Activated CD4-positive, alpha-beta memory T cell treated with anti-CD3 and anti-CD28 coated beads, Interleukin-2, amount 10 ng/mL, durations not matched to agents 7 days and 5 days (primary cell): ENCODE results near the gene SDCBP2. TPM values are rescaled to one million over a fixed set of nuclear protein-coding genes. Genes with fewer than 3 reads are reported as not detected.

Experiments used
- CTCF ChIA-PET: fragments of 350-600 bp; sonication (Branson Sonifier 250); formaldehyde crosslinking; loops from one replicate; lab custom pipeline; 2021; ENCODE audit warnings: antibody characterized with exemption, inconsistent platforms; lab: Charles Lee
- POLR2A ChIA-PET: fragments of 350-600 bp; sonication (Branson Sonifier 250); formaldehyde crosslinking; loops from one replicate; lab custom pipeline; 2021; ENCODE audit warnings: antibody characterized with exemption; lab: Charles Lee
- DNase-seq: peaks from one replicate; pipeline ENCODE4 v3.0.0-alpha.2; 2020
- H3K27ac Mint-ChIP-seq: one replicate; pipeline ENCODE4 v1.8.0; 2021; ENCODE audit warnings: mild to moderate bottlenecking, mixed read lengths
- H3K27me3 Mint-ChIP-seq: one replicate; pipeline ENCODE4 v1.8.0; 2021; ENCODE audit warnings: mixed read lengths
- H3K36me3 Mint-ChIP-seq: one replicate; pipeline ENCODE4 v1.8.0; 2021; ENCODE audit warnings: low read depth, mixed read lengths
- H3K4me1 Mint-ChIP-seq: one replicate; pipeline ENCODE4 v1.8.0; 2021; ENCODE audit warnings: mixed read lengths
- H3K4me3 Mint-ChIP-seq: one replicate; pipeline ENCODE4 v1.8.0; 2021; ENCODE audit warnings: mild to moderate bottlenecking, mixed read lengths
- H3K9me3 Mint-ChIP-seq: one replicate; pipeline ENCODE4 v1.8.0; 2021; ENCODE audit warnings: mixed read lengths
- total RNA-seq, 2 experiments: library from RNA; stranded (reverse); gene quantifications; one replicate each; pipeline ENCODE4 v1.2.3, GENCODE V29; 2021

The SDCBP2 gene
- total RNA-seq, 2 experiments from 2014 or later, result 3.1 to 3.2 TPM

DNA sequence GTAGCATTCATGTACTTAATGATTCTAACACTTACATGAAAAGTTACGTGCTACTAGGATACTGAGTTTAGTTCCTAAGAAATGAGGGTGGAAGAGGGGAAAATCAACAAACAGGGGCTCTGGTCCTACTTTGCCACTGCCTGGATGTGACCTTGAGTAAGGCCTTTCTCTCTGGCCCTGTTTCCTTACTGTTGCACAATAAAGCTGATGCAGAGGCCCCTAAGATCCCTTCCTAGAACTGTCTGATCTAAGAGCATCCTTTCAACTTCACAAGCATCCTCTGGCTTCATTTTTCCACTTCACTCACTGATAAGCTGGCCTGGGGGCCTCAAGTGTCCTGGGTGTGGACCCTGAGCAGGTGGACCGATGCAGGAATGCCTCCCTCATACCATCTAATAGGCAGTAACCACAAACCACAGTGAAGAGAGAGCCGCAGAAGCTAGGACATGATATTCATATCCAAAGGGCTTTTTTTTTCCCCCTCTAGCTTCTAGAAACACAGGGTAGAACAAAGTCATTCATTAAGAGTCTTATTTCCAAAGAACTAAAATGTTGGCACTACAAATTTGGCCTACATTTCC is 42.4 kb upstream of the SDCBP2 start:
- peaks cover 39% of the 10 kb centered on the region for H3K4me1 Mint-ChIP-seq
- peaks cover 83% of the 10 kb centered on the region for H3K36me3 Mint-ChIP-seq
- ChIA-PET CTCF (no interaction called here), POLR2A (interaction anchor here (1.2 kb wide), 3 partner anchors 20 to 41 kb away, joined by 3 to 4 read pairs (median 3); partner anchors contain the start of gene FKBP1A)
- no peak for DNase-seq
- no peaks in the 10 kb centered on the region for H3K9me3 Mint-ChIP-seq
- no peak overlapping the region for H3K27ac Mint-ChIP-seq
- H3K27me3 Mint-ChIP-seq, result no peaks in the 10 kb centered on the region
- H3K4me3 Mint-ChIP-seq, result no peak overlapping the region

DNA sequence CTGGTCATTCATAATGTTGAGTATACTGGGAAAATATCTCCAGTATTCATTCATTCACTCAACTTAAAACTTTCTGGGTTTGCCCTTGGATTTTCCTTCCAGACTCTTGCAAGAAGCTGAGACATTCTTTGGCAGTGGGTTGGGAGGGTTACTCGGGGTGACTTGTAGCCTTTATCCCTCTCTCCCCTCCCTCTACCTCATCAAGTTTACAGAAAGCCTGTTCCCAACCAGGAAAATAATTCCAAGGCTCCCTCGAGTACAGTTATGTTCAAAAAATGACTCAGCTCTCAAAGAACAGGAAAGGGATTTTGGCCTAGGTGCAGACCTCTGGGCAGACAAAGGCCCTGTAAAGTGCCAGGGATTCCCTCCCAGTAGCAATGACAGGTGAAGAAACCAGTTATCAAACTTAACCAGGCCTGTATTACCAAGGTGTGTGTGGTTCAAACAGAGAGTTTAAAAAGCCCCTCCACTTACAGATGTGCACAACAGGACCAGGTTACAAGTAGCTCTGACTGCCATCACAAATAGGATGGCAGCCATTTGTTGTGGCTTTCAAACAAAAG is 41.7 kb upstream of the SDCBP2 start:
- Mint-ChIP-seq H3K27me3 (no peaks in the 10 kb centered on the region), H3K4me3 (no peak overlapping the region), H3K36me3 (peaks cover 81% of the 10 kb centered on the region), H3K9me3 (no peaks in the 10 kb centered on the region), H3K27ac (no peak overlapping the region), H3K4me1 (peaks cover 33% of the 10 kb centered on the region)
- DNase-seq, result no peak
- CTCF ChIA-PET, result no interaction called here
- POLR2A ChIA-PET, result interaction anchor here (1.2 kb wide), 2 partner anchors 22 to 40 kb away, joined by 3 to 4 read pairs; partner anchors contain the start of gene FKBP1A

DNA sequence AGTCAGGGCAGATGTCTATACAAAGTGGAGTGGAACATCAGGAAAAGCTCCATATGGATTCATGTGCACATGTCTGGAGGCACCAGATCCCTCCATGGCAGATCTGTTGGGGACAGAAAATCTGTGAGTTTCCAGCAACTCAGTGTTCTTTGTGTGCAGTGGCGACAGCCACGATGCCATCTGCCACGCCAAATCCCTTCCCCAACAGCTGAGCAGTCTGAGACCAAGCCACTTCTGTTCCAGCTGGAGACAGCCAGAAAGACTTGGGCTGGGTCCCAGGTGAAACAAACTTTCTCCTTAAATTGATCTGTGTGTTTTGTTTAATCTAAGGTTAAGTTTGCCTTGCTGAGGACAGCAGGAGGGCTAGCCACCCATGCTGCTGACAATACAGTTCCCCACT is 41.0 kb upstream of the SDCBP2 start:
- CTCF ChIA-PET, result interaction anchor here (0.7 kb wide), 1 partner anchor 12 kb away, joined by 3 read pairs; no protein-coding TSS in a partner anchor
- POLR2A ChIA-PET, result interaction anchor here (1.2 kb wide), 1 partner anchor 22 kb away, joined by 4 read pairs; the partner anchor contains the start of gene FKBP1A

DNA sequence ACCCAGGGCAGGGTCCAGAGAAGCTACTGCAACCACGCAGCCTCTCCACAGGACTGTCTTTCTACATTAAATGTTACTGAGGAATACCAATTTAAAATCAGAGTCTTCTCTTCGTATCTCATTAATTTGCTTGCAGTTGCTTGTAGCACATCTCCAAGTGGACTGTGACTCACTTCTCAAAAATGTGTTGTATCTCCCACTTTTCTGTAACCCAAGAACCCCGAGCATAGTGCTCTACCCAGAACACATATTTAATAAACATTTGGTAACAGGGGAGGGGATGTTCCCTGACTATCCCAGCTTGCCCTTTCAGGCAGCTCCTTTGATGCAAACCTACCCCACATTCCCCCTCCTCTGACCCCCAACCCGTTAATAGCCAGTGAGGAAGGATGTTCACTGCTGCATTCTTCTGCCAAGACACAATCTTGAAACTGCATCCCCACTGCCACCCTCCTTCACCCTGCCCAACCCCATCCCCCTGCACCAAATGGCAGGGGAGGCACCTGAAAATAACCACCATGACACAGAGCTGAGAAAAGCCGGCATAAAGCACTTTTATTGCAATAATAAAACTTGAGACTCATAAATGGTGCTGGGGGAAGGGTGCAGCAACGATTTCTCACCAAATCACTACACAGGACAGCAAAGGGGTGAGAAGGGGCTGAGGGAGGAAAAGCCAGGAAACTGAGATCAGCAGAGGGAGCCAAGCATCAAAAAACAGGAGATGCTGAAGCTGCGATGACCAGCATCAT is 39.7 kb upstream of the SDCBP2 start:
- H3K27me3 Mint-ChIP-seq, result no peaks in the 10 kb centered on the region
- no peaks in the 10 kb centered on the region for H3K9me3 Mint-ChIP-seq
- DNase-seq, result no peak
- H3K36me3 Mint-ChIP-seq, result peaks cover 80% of the 10 kb centered on the region
- ChIA-PET POLR2A (no interaction called here), CTCF (no interaction called here)
- H3K27ac Mint-ChIP-seq, result no peak overlapping the region
- H3K4me3 Mint-ChIP-seq, result no peak overlapping the region
- H3K4me1 Mint-ChIP-seq, result peaks cover 42% of the 10 kb centered on the region

More for the DNA sequence above, 41.0 kb upstream of the SDCBP2 start:
- Mint-ChIP-seq H3K4me1 (peaks cover 35% of the 10 kb centered on the region), H3K27ac (peak overlapping the region; percentile 50), H3K4me3 (no peak overlapping the region), H3K36me3 (peaks cover 81% of the 10 kb centered on the region), H3K27me3 (no peaks in the 10 kb centered on the region), H3K9me3 (no peaks in the 10 kb centered on the region)
- DNase-seq, result no peak

DNA sequence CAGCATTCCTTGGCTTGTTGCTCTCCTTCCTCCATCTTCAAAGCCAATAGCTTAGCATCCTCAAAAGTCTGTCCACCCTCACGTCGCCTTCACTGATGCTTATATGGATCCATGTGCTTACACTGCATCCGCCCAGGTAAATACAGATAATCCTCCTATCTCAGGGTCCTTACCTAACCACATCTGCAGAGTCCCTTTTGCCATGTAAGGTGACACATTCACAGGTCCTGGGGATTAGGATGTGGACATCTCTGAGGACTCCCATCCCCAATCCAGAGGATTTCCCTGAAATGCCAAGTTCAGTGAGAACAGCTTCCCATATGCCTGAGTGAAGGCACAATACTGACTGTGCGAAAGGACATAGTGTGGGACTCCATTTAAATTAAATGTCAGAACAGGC is 38.5 kb upstream of the SDCBP2 start:
- Mint-ChIP-seq H3K36me3 (peaks cover 79% of the 10 kb centered on the region), H3K4me1 (peaks cover 47% of the 10 kb centered on the region), H3K27ac (no peak overlapping the region), H3K9me3 (no peaks in the 10 kb centered on the region), H3K27me3 (no peaks in the 10 kb centered on the region), H3K4me3 (no peak overlapping the region)
- no peak for DNase-seq
- CTCF ChIA-PET, result no interaction called here
- POLR2A ChIA-PET, result no interaction called here

DNA sequence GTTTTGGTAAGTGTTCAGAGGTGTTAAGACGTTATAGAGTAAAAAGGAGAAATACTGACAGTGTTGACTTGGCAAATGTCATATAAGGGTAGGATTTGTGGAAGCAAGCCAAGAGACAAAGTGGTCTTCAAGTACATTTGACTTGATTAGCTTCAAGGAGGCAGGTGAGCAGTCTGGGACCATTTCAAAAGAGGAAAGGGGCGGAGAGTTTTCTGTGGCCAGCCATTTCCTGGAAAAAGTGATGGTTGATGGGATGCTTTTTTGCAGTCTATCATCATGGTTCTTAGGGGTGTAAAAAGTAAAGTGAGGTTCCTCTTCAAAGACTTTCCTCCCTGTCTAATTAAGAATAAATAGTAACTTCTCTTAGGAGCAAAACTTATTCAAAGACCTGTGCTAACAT is 35.2 kb upstream of the SDCBP2 start:
- DNase-seq, result peak; percentile 59
- no peaks in the 10 kb centered on the region for H3K27me3 Mint-ChIP-seq
- CTCF ChIA-PET, result no interaction called here

DNA sequence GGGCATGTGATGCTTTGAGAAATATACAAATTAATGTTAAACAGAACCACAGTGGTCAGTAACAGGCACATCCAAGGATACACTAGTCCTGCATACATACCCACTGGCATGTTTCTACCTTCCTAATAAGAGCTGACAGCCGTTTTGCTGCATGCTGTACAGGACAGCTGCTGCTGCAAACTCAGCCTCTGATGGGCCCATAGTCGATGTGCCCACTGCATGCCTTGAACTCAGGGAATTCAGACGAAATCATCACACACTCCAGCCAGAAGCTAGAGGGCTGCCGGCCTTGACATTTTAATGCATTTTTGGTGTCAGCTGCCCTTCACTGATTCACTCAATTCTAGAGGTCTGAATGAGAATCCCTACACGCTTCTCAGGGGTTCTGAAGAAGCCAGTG is 34.6 kb upstream of the SDCBP2 start:
- Mint-ChIP-seq H3K27ac (peak overlapping the region; percentile 64), H3K36me3 (peaks cover 78% of the 10 kb centered on the region), H3K4me3 (no peak overlapping the region), H3K4me1 (peaks cover 65% of the 10 kb centered on the region), H3K27me3 (no peaks in the 10 kb centered on the region), H3K9me3 (no peaks in the 10 kb centered on the region)
- ChIA-PET CTCF (no interaction called here), POLR2A (interaction anchor here (1.0 to 1.9 kb wide), 4 partner anchors 14 to 37 kb away, joined by 3 to 6 read pairs (median 3); no protein-coding TSS in a partner anchor)
- DNase-seq, result no peak

More for the DNA sequence above, 35.2 kb upstream of the SDCBP2 start:
- no peaks in the 10 kb centered on the region for H3K9me3 Mint-ChIP-seq
- H3K4me1 Mint-ChIP-seq, result peaks cover 59% of the 10 kb centered on the region
- H3K27ac Mint-ChIP-seq, result peak overlapping the region; percentile 64
- POLR2A ChIA-PET, result interaction anchor here (1.0 to 1.3 kb wide), 3 partner anchors 13 to 38 kb away, joined by 3 read pairs; no protein-coding TSS in a partner anchor
- H3K36me3 Mint-ChIP-seq, result peaks cover 81% of the 10 kb centered on the region
- H3K4me3 Mint-ChIP-seq, result peak overlapping the region; percentile 3

DNA sequence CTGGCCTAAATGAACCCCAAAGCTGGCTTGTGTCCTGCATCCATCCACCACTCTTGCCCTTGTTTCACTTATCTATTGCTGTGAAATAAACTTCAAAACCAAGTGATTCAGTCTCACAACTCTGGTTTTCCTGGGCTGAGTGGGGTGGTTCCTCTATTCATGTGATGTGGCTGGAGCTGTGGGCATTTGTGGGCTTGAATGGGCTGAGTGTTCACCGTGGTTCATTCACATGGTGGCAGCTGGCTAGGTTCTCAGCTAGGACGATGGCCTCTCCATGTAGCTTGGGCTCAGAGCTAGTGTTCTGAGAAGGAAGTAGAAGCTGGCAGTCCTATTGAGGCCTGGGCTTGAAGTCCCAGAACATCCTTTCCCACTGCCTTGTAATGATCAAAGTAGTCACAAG is 33.5 kb upstream of the SDCBP2 start:
- Mint-ChIP-seq H3K27ac (peak overlapping the region; percentile 64), H3K9me3 (no peaks in the 10 kb centered on the region), H3K27me3 (no peaks in the 10 kb centered on the region), H3K4me1 (peaks cover 75% of the 10 kb centered on the region), H3K4me3 (no peak overlapping the region), H3K36me3 (peaks cover 78% of the 10 kb centered on the region)
- POLR2A ChIA-PET, result interaction anchor here (1.4 to 1.9 kb wide), 5 partner anchors 15 to 36 kb away, joined by 3 to 12 read pairs (median 6); no protein-coding TSS in a partner anchor
- no peak for DNase-seq
- CTCF ChIA-PET, result interaction anchor here (1.4 kb wide), 1 partner anchor 28 kb away, joined by 3 read pairs; no protein-coding TSS in a partner anchor

DNA sequence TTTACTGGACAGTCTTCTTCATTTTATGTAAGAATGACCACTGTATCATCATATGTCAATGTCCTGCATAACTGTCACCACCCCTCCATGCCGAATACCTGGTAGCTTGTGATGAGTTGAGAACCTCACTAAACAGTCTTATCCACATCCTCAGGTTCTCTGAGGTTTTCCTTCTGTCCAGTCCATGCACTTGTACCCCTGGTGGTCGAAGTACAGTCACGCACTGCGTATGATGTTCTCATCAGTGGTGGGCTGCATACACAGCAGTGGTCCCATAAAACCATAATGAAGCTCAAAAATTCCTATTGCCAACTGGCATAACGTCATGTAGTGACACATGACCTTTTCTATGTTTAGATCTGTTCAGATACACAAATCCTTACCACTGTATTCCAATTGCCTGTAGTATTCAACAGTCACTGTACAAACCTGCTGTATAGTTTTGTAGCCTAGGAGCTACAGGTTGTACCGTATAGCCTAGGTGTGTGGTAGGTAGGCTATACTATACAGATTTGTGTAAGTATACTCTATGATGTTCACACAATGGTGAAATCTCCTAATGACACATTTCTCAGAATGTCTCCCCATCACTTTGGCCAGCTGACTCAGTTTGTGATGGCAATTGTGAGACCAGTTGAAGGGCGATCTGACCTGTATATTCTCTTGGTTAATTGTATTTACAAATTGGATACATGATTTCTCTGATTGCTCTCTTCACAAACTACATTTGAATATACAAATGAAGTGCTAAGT is 31.3 kb upstream of the SDCBP2 start:
- DNase-seq, result no peak
- Mint-ChIP-seq H3K27me3 (no peaks in the 10 kb centered on the region), H3K4me3 (no peak overlapping the region), H3K9me3 (peaks cover 3% of the 10 kb centered on the region), H3K36me3 (peaks cover 76% of the 10 kb centered on the region), H3K4me1 (peaks cover 73% of the 10 kb centered on the region), H3K27ac (peak overlapping the region; percentile 24)
- CTCF ChIA-PET, result no interaction called here
- POLR2A ChIA-PET, result interaction anchor here (0.7 to 1.2 kb wide), 2 partner anchors 20 to 74 kb away, joined by 3 to 5 read pairs; no protein-coding TSS in a partner anchor

DNA sequence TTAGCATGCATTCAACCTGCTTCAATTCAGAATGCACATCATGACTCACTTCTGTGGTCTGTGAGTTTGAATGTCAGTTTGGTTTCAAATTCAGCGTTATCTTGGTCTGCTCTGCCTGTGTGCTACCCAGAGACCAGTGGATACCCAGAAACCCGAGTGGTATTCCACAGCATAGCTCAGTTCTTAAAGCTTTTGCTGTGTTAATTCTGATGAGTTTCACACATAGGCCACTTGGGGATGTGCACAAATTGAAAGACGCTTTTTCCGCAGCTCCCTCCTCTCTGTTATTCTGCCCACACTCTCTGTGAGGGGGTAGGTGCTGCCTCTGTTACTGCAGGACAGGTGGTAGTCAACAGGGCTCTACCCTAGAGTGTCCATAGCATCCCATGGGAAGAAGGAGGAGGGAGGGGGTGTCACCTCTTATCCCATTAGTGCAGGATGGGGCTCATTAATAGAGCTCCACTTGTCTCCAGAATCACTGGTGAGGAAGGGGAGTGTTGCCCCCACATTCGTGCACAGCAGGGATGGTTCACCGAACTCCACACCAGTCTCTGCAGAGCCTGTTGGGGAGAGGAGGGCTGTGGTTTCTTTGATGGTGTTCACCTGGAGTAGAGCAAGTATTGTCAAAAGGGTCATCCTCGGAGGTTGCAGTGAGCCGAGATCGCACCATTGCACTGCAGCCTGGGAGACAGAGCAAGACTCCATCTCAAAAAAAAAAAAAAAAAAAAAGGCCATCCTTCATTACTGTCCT is 29.2 kb upstream of the SDCBP2 start:
- Mint-ChIP-seq H3K4me1 (peaks cover 53% of the 10 kb centered on the region), H3K36me3 (peaks cover 82% of the 10 kb centered on the region)

DNA sequence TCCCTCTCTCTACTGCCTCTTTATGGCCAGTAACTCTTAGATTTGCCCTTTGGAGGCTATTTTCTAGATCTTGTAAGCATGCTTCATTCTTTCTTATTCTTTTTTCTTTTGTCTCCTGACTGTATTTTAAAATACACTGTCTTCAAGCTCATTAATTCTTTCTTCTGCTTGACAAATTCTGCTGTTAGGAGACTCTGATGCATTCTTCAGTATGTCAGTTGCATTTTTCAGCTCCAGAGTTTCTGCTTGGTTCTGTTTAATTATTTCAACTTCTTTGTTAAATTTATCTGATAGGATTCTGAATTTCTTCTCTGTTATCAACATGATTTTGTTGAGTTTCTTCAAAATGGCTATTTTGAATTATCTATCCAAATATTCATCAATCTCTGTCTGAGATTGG is 25.0 kb upstream of the SDCBP2 start:
- peaks cover 84% of the 10 kb centered on the region for H3K36me3 Mint-ChIP-seq
- DNase-seq, result no peak
- H3K4me3 Mint-ChIP-seq, result no peak overlapping the region
- no peaks in the 10 kb centered on the region for H3K27me3 Mint-ChIP-seq
- CTCF ChIA-PET, result no interaction called here
- POLR2A ChIA-PET, result no interaction called here
- H3K9me3 Mint-ChIP-seq, result peaks cover 25% of the 10 kb centered on the region
- H3K27ac Mint-ChIP-seq, result no peak overlapping the region
- peaks cover 19% of the 10 kb centered on the region for H3K4me1 Mint-ChIP-seq

More for the DNA sequence above, 29.2 kb upstream of the SDCBP2 start:
- DNase-seq, result peak; percentile 61
- POLR2A ChIA-PET, result interaction anchor here (0.9 to 1.4 kb wide), 7 partner anchors 13 to 108 kb away, joined by 3 to 8 read pairs (median 4); partner anchors contain the start of genes NSFL1C and SDCBP2
- Mint-ChIP-seq H3K27ac (peak overlapping the region; percentile 87), H3K4me3 (peak overlapping the region; percentile 56), H3K27me3 (no peaks in the 10 kb centered on the region), H3K9me3 (peaks cover 11% of the 10 kb centered on the region)
- CTCF ChIA-PET, result interaction anchor here (0.6 to 1.7 kb wide), 6 partner anchors 12 to 46 kb away, joined by 3 to 12 read pairs (median 4); partner anchors contain the start of gene FKBP1A
